Measurements from ENCODE around the gene SOX6.
A peak's percentile ranks its signal among the peaks of the same experiment; 100 is the strongest.

SOX6 gene

GRCh38 chr11:15972838-15973237, 383.5 kb downstream of the SOX6 start:
- Histone ChIP-seq H3K9me3 (replicated peaks in 1 of 2; ENCODE audit: control insufficient read depth in 2 of 2, insufficient read depth in 1 of 2, low read depth in 1 of 2, low read length in 2 of 2) (no peaks in the 10 kb centered on the region), H4K8ac (ENCODE audit: low read depth, low read length) (no peak overlapping the region), H3K9ac (ENCODE audit: low read depth, low read length, poor library complexity) (no peak overlapping the region), H2BK120ac (ENCODE audit: low read depth, low read length) (no peak overlapping the region), H2BK5ac (ENCODE audit: low read length) (no peak overlapping the region), H3K36me3 (replicated peaks in 1 of 2; ENCODE audit: control insufficient read depth in 2 of 2, insufficient read depth in 2 of 2, low read length in 2 of 2) (no peaks in the 10 kb centered on the region), H3K14ac (ENCODE audit: low read length) (no peak overlapping the region), H3K23ac (ENCODE audit: low read depth, low read length, poor library complexity) (no peak overlapping the region), H3K79me1 (ENCODE audit: low read depth, low read length) (no peaks in the 10 kb centered on the region), H3K4me3 (ENCODE audit: low read length in 2 of 2) (no peak overlapping the region), H2BK12ac (ENCODE audit: low read length) (no peak overlapping the region), H3K18ac (ENCODE audit: low read length) (no peak overlapping the region), H4K91ac (ENCODE audit: low read depth, low read length, poor library complexity) (no peak overlapping the region), H3K4me2 (ENCODE audit: insufficient read depth, low read length, poor library complexity, severe bottlenecking) (no peak overlapping the region), H3K27me3 (ENCODE audit: control insufficient read depth in 3 of 3, insufficient read depth in 3 of 3, low read depth in 1 of 3, low read length in 3 of 3) (no peaks in the 10 kb centered on the region), H2AFZ (ENCODE audit: low read length) (no peak overlapping the region), H3K27ac (replicated peaks; ENCODE audit: low read length) (no peak overlapping the region), H2AK5ac (ENCODE audit: low read depth, low read length) (no peak overlapping the region), H2BK15ac (ENCODE audit: low read length) (no peak overlapping the region), H3K4me1 (ENCODE audit: control insufficient read depth in 2 of 2, insufficient read depth in 1 of 2, low read depth in 1 of 2, low read length in 2 of 2) (peaks cover 4 to 7% of the 10 kb centered on the region in 2 donors), H3K4ac (ENCODE audit: low read length) (no peak overlapping the region)
- DNase-seq (ENCODE audit: low spot score), result no peak
- no CpG with 5 or more reads among the region's 5 CpGs for WGBS, 2 donors (ENCODE audit: extremely low coverage in 2 of 2, insufficient read length in 2 of 2, insufficient replicate concordance in 1 of 2)

DNA sequence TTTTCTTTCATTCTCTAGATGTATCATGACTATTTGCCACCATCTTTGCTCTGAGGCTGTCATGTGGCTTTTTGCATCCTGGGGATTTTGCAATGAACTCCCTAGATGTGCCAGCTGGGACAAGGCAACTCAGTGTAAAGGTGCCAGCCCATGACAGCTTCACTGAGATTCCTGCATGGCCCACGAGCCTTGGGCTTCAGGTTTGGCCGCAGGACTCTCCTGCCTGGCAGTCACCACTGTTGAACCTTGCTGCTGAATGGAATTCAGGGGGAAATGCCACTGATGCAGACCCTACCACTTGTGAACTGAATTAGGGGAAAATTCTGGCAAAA, 385.2 kb downstream of the SOX6 start:
- Histone ChIP-seq H4K91ac (ENCODE audit: low read depth, low read length, poor library complexity) (no peak overlapping the region), H2BK12ac (ENCODE audit: low read length) (no peak overlapping the region), H3K36me3 (replicated peaks in 1 of 2; ENCODE audit: control insufficient read depth in 2 of 2, insufficient read depth in 2 of 2, low read length in 2 of 2) (no peaks in the 10 kb centered on the region), H2BK15ac (ENCODE audit: low read length) (no peak overlapping the region), H2AFZ (ENCODE audit: low read length) (no peak overlapping the region), H3K4me3 (ENCODE audit: low read length in 2 of 2) (no peak overlapping the region), H2AK5ac (ENCODE audit: low read depth, low read length) (no peak overlapping the region), H3K27me3 (ENCODE audit: control insufficient read depth in 3 of 3, insufficient read depth in 3 of 3, low read depth in 1 of 3, low read length in 3 of 3) (no peaks in the 10 kb centered on the region), H3K4me1 (ENCODE audit: control insufficient read depth in 2 of 2, insufficient read depth in 1 of 2, low read depth in 1 of 2, low read length in 2 of 2) (peaks cover 4 to 9% of the 10 kb centered on the region in 2 donors), H2BK120ac (ENCODE audit: low read depth, low read length) (no peak overlapping the region), H3K18ac (ENCODE audit: low read length) (peak overlapping the region; percentile 15), H3K79me1 (ENCODE audit: low read depth, low read length) (no peaks in the 10 kb centered on the region), H3K4me2 (ENCODE audit: insufficient read depth, low read length, poor library complexity, severe bottlenecking) (no peak overlapping the region), H3K23ac (ENCODE audit: low read depth, low read length, poor library complexity) (no peak overlapping the region), H2BK5ac (ENCODE audit: low read length) (no peak overlapping the region), H3K9ac (ENCODE audit: low read depth, low read length, poor library complexity) (no peak overlapping the region), H3K14ac (ENCODE audit: low read length) (no peak overlapping the region), H3K4ac (ENCODE audit: low read length) (no peak overlapping the region), H3K27ac (replicated peaks; ENCODE audit: low read length) (no peak overlapping the region), H4K8ac (ENCODE audit: low read depth, low read length) (no peak overlapping the region), H3K9me3 (replicated peaks in 1 of 2; ENCODE audit: control insufficient read depth in 2 of 2, insufficient read depth in 1 of 2, low read depth in 1 of 2, low read length in 2 of 2) (no peaks in the 10 kb centered on the region)
- DNase-seq (ENCODE audit: low spot score), result no peak
- no CpG with 5 or more reads among the region's 2 CpGs for WGBS, 2 donors (ENCODE audit: extremely low coverage in 2 of 2, insufficient read length in 2 of 2, insufficient replicate concordance in 1 of 2)

- no CpG with 5 or more reads among the region's 3 CpGs for WGBS, 2 donors (ENCODE audit: extremely low coverage in 2 of 2, insufficient read length in 2 of 2, insufficient replicate concordance in 1 of 2)
- H3K14ac ChIP-seq (ENCODE audit: low read length), result no peak overlapping the region
- H3K4ac ChIP-seq (ENCODE audit: low read length), result no peak overlapping the region
- H3K27ac ChIP-seq (replicated peaks; ENCODE audit: low read length), result no peak overlapping the region
- H4K91ac ChIP-seq (ENCODE audit: low read depth, low read length, poor library complexity), result no peak overlapping the region
- no peaks in the 10 kb centered on the region for H3K27me3 ChIP-seq (ENCODE audit: control insufficient read depth in 3 of 3, insufficient read depth in 3 of 3, low read depth in 1 of 3, low read length in 3 of 3)
- no peak for DNase-seq (ENCODE audit: low spot score)
- H2BK5ac ChIP-seq (ENCODE audit: low read length), result no peak overlapping the region
- no peaks in the 10 kb centered on the region for H3K36me3 ChIP-seq (replicated peaks in 1 of 2; ENCODE audit: control insufficient read depth in 2 of 2, insufficient read depth in 2 of 2, low read length in 2 of 2)
- H2AFZ ChIP-seq (ENCODE audit: low read length), result no peak overlapping the region
- H2BK12ac ChIP-seq (ENCODE audit: low read length), result no peak overlapping the region
- no peak overlapping the region for H2BK120ac ChIP-seq (ENCODE audit: low read depth, low read length)
- no peak overlapping the region for H4K8ac ChIP-seq (ENCODE audit: low read depth, low read length)
- H3K9me3 ChIP-seq (replicated peaks in 1 of 2; ENCODE audit: control insufficient read depth in 2 of 2, insufficient read depth in 1 of 2, low read depth in 1 of 2, low read length in 2 of 2), result no peaks in the 10 kb centered on the region
- H3K4me2 ChIP-seq (ENCODE audit: insufficient read depth, low read length, poor library complexity, severe bottlenecking), result no peak overlapping the region
- H2BK15ac ChIP-seq (ENCODE audit: low read length), result no peak overlapping the region
- H3K18ac ChIP-seq (ENCODE audit: low read length), result no peak overlapping the region
- H3K4me1 ChIP-seq (ENCODE audit: control insufficient read depth in 2 of 2, insufficient read depth in 1 of 2, low read depth in 1 of 2, low read length in 2 of 2), result peaks cover 4 to 9% of the 10 kb centered on the region in 2 donors
- no peak overlapping the region for H3K4me3 ChIP-seq (ENCODE audit: low read length in 2 of 2)
- no peaks in the 10 kb centered on the region for H3K79me1 ChIP-seq (ENCODE audit: low read depth, low read length)
- no peak overlapping the region for H3K23ac ChIP-seq (ENCODE audit: low read depth, low read length, poor library complexity)
- no peak overlapping the region for H3K9ac ChIP-seq (ENCODE audit: low read depth, low read length, poor library complexity)
- H2AK5ac ChIP-seq (ENCODE audit: low read depth, low read length), result no peak overlapping the region
Observed at GRCh38 chr11:15970506-15971214, 385.7 kb downstream of the SOX6 start.

DNA sequence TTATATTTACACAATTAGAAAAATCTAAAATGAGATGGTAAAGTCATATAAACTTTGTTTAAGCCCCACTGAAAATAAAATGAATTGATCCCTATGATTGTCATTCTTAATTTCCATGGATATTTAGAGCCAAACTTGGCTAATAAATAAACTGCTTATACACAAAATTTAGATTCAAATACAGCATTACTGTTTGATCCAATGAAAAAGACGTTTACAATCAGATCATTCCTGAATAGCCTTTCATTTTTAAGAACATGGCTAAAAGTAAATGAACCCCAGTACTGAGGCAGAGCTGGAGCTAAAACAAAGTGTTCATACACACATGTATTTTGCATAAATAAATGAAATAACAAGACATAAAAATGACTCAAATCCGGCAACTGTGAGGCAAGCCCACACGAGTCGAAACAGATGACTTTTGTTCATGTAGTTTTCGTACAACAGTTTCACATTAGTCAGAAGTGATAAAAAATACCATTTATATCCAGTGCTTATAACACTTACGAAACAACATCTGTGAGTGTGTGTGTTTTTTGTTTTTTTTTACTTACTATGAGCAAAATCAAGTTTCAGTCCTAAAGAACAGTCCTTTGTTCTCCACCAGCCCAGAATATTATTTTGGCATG, 386.5 kb downstream of the SOX6 start:
- no CpG with 5 or more reads among the region's 6 CpGs for WGBS, 2 donors (ENCODE audit: extremely low coverage in 2 of 2, insufficient read length in 2 of 2, insufficient replicate concordance in 1 of 2)
- Histone ChIP-seq H3K4me3 (ENCODE audit: low read length in 2 of 2) (no peak overlapping the region), H3K36me3 (replicated peaks in 1 of 2; ENCODE audit: control insufficient read depth in 2 of 2, insufficient read depth in 2 of 2, low read length in 2 of 2) (no peaks in the 10 kb centered on the region), H2AFZ (ENCODE audit: low read length) (peak overlapping the region; percentile 60), H4K8ac (ENCODE audit: low read depth, low read length) (no peak overlapping the region), H2BK5ac (ENCODE audit: low read length) (no peak overlapping the region), H3K4me1 (ENCODE audit: control insufficient read depth in 2 of 2, insufficient read depth in 1 of 2, low read depth in 1 of 2, low read length in 2 of 2) (peaks cover 4 to 9% of the 10 kb centered on the region in 2 donors), H2BK120ac (ENCODE audit: low read depth, low read length) (no peak overlapping the region), H3K27me3 (ENCODE audit: control insufficient read depth in 3 of 3, insufficient read depth in 3 of 3, low read depth in 1 of 3, low read length in 3 of 3) (no peaks in the 10 kb centered on the region), H3K27ac (replicated peaks; ENCODE audit: low read length) (no peak overlapping the region), H3K4ac (ENCODE audit: low read length) (no peak overlapping the region), H3K9me3 (replicated peaks in 1 of 2; ENCODE audit: control insufficient read depth in 2 of 2, insufficient read depth in 1 of 2, low read depth in 1 of 2, low read length in 2 of 2) (no peaks in the 10 kb centered on the region), H3K79me1 (ENCODE audit: low read depth, low read length) (no peaks in the 10 kb centered on the region), H2BK12ac (ENCODE audit: low read length) (no peak overlapping the region), H3K14ac (ENCODE audit: low read length) (no peak overlapping the region), H3K9ac (ENCODE audit: low read depth, low read length, poor library complexity) (no peak overlapping the region), H3K23ac (ENCODE audit: low read depth, low read length, poor library complexity) (no peak overlapping the region), H3K18ac (ENCODE audit: low read length) (no peak overlapping the region), H3K4me2 (ENCODE audit: insufficient read depth, low read length, poor library complexity, severe bottlenecking) (no peak overlapping the region), H2AK5ac (ENCODE audit: low read depth, low read length) (no peak overlapping the region), H4K91ac (ENCODE audit: low read depth, low read length, poor library complexity) (no peak overlapping the region), H2BK15ac (ENCODE audit: low read length) (no peak overlapping the region)
- DNase-seq (ENCODE audit: low spot score), result no peak

All from neuronal stem cell (in vitro differentiated cells).